ENCODE measurements around the gene DMXL2. TPM values are rescaled to one million over a fixed set of nuclear protein-coding genes. Genes with fewer than 3 reads are reported as not detected.
"Not testable (repeated sequence)": the region's sequence is repeated elsewhere in the genome, so short reads cannot be mapped to it uniquely, and the experiment has no call there.

Gene DMXL2
- total RNA-seq, 1 experiment from 2014 or later, result 10.9 TPM

DNA sequence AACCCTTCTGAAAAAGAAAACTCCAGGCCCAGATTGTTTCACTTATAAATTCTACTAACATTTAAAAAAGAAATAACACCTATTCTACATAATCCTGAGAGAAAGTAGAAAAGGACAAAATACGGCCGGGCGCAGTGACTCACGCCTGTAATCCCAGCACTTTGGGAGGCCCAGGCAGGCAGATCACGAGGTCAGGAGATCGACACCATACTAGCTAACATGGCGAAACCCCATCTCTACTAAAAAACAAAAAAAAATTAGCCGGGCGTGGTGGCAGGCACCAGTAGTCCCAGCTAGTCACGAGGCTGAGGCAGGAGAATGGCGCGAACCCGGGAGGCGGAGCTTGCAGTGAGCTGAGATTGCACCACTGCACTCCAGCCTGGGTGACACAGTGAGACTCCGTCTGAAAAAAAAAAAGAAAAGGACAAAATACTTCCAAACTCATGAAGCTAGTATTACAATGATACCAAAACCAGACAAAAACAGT is 19.1 kb downstream of the DMXL2 start:
- H3K4me3 ChIP-seq (ENCODE audit: low read length); H3K79me2 ChIP-seq (ENCODE audit: low read length); H3K9me3 ChIP-seq (ENCODE audit: low read length); POLR2A ChIA-PET (ENCODE audit: unreplicated experiment); H3F3A ChIP-seq (ENCODE audit: low read length, unreplicated experiment); H3K4me2 ChIP-seq (ENCODE audit: low read length); DNase-seq; CTCF ChIA-PET; H4K20me1 ChIP-seq (ENCODE audit: low read length); H3K27ac ChIP-seq (ENCODE audit: low read length); intact Hi-C loops (cut with micrococcal nuclease); BruUV-seq (replicated peaks); H3K36me3 ChIP-seq (ENCODE audit: low read depth, low read length); H3K9me2 ChIP-seq (replicated peaks; ENCODE audit: low read length); H3K9ac ChIP-seq (ENCODE audit: low read length); H3K27me3 ChIP-seq (ENCODE audit: low read length); ATAC-seq; H2AFZ ChIP-seq (ENCODE audit: low read length): not testable (repeated sequence)
- H3K4me1 ChIP-seq (ENCODE audit: insufficient read depth, low read length), result peaks cover 21% of the 10 kb centered on the region

DNA sequence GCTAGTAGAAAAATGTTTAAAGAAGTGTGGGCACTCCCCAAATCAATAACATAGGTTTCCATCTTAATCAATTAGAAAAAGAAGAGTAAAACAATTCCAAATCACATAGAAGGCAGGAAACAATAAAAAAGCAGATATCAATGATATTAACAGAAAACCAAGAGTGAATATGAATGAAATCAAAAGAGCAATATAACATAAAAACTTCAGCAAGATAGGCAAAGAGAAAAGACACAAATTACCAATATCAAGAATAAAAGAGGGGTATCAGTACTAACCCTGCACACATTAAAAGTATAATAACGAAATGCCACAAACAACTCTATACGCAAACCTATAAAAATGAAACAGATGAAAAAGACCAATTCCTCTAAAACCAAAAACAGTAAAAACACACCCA is 19.6 kb downstream of the DMXL2 start:
- DNase-seq, result no peak
- intact Hi-C loops (cut with micrococcal nuclease), result no loop called here
- ChIA-PET POLR2A (ENCODE audit: unreplicated experiment) (no interaction called here), CTCF (no interaction called here)
- peaks cover 21% of the 10 kb centered on the region for H3K4me1 ChIP-seq (ENCODE audit: insufficient read depth, low read length)
- no peaks in the 10 kb centered on the region for H3K36me3 ChIP-seq (ENCODE audit: low read depth, low read length)
- no TSS peak for BruUV-seq (replicated peaks)
- H4K20me1 ChIP-seq (ENCODE audit: low read length), result 0 out of 2 replicates have a peak, but pooled peaks cover 3% of the 10 kb centered on the region
- H3K27ac ChIP-seq (ENCODE audit: low read length), result no peak overlapping the region
- no peaks in the 10 kb centered on the region for H3K27me3 ChIP-seq (ENCODE audit: low read length)
- no peak for TF ChIP-seq EZH2 (IDR thresholded peaks at IDR 0.05; ENCODE audit: low read length, unreplicated experiment)
- TF ChIP-seq, protein P1, sequence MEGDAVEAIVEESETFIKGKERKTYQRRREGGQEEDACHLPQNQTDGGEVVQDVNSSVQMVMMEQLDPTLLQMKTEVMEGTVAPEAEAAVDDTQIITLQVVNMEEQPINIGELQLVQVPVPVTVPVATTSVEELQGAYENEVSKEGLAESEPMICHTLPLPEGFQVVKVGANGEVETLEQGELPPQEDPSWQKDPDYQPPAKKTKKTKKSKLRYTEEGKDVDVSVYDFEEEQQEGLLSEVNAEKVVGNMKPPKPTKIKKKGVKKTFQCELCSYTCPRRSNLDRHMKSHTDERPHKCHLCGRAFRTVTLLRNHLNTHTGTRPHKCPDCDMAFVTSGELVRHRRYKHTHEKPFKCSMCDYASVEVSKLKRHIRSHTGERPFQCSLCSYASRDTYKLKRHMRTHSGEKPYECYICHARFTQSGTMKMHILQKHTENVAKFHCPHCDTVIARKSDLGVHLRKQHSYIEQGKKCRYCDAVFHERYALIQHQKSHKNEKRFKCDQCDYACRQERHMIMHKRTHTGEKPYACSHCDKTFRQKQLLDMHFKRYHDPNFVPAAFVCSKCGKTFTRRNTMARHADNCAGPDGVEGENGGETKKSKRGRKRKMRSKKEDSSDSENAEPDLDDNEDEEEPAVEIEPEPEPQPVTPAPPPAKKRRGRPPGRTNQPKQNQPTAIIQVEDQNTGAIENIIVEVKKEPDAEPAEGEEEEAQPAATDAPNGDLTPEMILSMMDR (conservative IDR thresholded peaks at IDR 0.05; ENCODE audit: low read depth, low read length), result no peak
- no peak for TF ChIP-seq EZH2phosphoT487 (IDR thresholded peaks at IDR 0.05; ENCODE audit: borderline replicate concordance, low read length)
- H3K9me2 ChIP-seq (replicated peaks; ENCODE audit: low read length), result no peaks in the 10 kb centered on the region
- H3K4me2 ChIP-seq (ENCODE audit: low read length), result no peak overlapping the region
- H3K4me3 ChIP-seq (ENCODE audit: low read length), result no peak overlapping the region
- H3K9ac ChIP-seq (ENCODE audit: low read length), result no peak overlapping the region
- peaks cover 6% of the 10 kb centered on the region; the same call in 1 of the 2 replicates for H3K79me2 ChIP-seq (ENCODE audit: low read length)
- no peaks in the 10 kb centered on the region for H3K9me3 ChIP-seq (ENCODE audit: low read length)
- no peaks in the 10 kb centered on the region for H3F3A ChIP-seq (ENCODE audit: low read length, unreplicated experiment)
- no peak for ATAC-seq
- no peak overlapping the region for H2AFZ ChIP-seq (ENCODE audit: low read length)

DNA sequence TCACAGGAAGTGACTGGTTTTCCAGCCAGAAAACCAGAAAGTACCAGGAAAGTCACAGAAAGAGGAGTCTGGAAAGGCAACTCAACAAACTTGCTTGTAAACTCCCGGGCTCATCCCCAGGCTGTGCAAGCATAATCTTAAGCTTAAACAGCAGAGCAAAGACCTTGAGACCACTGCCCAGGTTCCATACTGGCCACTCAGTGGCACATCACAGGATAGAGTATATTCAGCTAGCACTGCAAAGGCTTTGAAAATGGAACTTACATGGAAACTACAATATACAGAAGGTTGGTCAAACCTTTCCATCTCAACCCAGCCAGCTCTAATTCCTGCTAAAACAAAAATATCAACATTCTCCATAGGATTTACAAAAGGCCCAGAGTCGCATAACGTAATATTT is 20.1 kb downstream of the DMXL2 start:
- BruUV-seq (replicated peaks), result no TSS peak
- Histone ChIP-seq H3K9me2 (replicated peaks; ENCODE audit: low read length) (no peaks in the 10 kb centered on the region), H3K36me3 (ENCODE audit: low read depth, low read length) (no peaks in the 10 kb centered on the region), H4K20me1 (ENCODE audit: low read length) (0 out of 2 replicates have a peak, but pooled peaks cover 3% of the 10 kb centered on the region), H2AFZ (ENCODE audit: low read length) (no peak overlapping the region), H3K27me3 (ENCODE audit: low read length) (no peaks in the 10 kb centered on the region), H3K4me2 (ENCODE audit: low read length) (no peak overlapping the region), H3K9me3 (ENCODE audit: low read length) (no peaks in the 10 kb centered on the region), H3K9ac (ENCODE audit: low read length) (no peak overlapping the region), H3K4me1 (ENCODE audit: insufficient read depth, low read length) (peaks cover 21% of the 10 kb centered on the region), H3F3A (ENCODE audit: low read length, unreplicated experiment) (no peaks in the 10 kb centered on the region), H3K79me2 (ENCODE audit: low read length) (peaks cover 6% of the 10 kb centered on the region; the same call in 1 of the 2 replicates), H3K27ac (ENCODE audit: low read length) (no peak overlapping the region), H3K4me3 (ENCODE audit: low read length) (no peak overlapping the region)
- no peak for TF ChIP-seq EZH2phosphoT487 (IDR thresholded peaks at IDR 0.05; ENCODE audit: borderline replicate concordance, low read length)
- TF ChIP-seq EZH2 (IDR thresholded peaks at IDR 0.05; ENCODE audit: low read length, unreplicated experiment), result no peak
- TF ChIP-seq, protein P1 (conservative IDR thresholded peaks at IDR 0.05; ENCODE audit: low read depth, low read length), result no peak
- ATAC-seq, result no peak
- peak; percentile 13 for DNase-seq
- ChIA-PET CTCF (no interaction called here), POLR2A (ENCODE audit: unreplicated experiment) (no interaction called here)
- intact Hi-C loops (cut with micrococcal nuclease), result no loop called here

Measured in PC-3 (cell line).